Kidney tubule cell (primary cell): ENCODE data around the gene SND1.
A peak's percentile ranks its signal among the peaks of the same experiment; 100 is the strongest.

Experiments
- DNase-seq: peaks from one replicate; pipeline ENCODE4 v3.0.0-alpha.2; 2018; ENCODE audit warnings: low spot score

The SND1 gene

DNA sequence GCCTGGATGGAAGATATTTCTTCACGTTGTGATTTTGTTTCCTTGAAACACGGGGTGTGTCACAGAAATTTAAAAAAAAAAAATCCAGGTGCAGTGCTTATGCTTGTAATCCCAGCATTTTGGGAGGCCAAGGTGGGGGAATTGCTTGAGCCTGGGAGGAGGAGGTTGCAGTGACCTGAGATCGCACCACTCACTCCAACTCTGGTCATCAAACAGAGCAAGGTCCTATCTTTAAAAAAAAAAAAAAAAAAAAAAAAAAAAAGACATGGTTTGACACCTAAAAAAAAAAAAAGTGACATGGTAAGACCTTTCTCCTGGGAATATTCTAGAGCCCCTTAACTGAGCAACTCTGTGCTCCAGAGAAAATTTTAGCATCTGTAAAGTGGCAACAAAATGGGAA lies 388.2 kb downstream of the SND1 start:
- no peak for DNase-seq

DNA sequence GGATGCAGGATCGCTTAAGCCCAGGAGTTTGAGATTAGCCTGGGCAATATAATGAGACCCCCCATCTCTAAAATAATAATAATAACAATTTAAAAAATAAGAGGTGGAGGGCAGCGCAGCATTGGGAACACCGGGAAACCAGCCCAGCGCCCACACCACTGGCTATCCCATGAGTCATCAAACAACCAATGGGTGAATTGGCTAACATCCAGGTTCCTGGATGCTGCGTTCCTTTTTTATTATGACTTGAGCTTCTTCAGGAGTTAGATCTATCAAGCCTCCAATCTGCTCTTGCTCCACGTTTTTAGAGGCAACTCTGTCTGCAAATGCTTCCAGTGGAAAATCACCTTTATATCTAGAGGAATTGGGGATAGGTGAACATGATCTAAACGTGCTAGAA lies 389.2 kb downstream of the SND1 start:
- DNase-seq, result peak; percentile 62

DNA sequence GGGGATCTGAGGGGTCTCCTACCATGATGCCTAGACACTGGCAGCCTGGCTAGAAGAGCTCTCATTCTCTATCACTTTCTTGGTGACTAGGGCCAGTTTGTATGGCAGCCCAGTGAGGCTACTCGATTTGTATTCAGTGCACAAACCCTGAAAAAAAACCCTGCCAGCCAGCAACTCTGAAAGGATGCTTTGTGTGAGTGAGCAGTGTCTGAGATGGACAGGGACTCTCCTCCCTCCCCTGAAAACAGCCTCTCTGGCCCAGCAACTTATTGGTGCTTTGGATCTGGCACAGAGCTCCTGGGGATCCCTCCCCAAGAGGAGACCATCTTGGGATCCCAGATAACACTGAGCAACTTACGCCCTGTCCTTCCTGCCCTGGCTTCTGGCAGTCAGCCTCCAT lies 390.0 kb downstream of the SND1 start:
- no peak for DNase-seq

DNA sequence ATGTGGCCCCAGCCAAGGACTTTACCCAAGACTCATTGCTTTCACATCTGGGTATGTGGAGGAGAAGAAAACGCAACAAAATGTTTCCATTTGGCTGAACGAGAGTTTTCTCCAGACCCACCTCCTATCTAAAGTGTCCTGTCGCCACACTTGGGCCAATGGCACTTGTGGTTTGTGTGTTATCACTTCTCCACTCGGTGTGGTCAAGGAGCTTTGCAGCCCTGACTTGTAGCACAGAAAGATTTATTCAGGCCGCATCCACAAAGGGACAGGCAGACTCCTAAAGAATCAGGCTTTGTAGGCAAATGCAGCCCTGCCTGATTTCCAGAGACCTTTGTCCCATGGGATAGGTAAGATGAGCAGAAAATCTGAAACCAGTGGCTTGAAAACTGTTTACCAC lies 392.1 kb downstream of the SND1 start:
- no peak for DNase-seq

DNA sequence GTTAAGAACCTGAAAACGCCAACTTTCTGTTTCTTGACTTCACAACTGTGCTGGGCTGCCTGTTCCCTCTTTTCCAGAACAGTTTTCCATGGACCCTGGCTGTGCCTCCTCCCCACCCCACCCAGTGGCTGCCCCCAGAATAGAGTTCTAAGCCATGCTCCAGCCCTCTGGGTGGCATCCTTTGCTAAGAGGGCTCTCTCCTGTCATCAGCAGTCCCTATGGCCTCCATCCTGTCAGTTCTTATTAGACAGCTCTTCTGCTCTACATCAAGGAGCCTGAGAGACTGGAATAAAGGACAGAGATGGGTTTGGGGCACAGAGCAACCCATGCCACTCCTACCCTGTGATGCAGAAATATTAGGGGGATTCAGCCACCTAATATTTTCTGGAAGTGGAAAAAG lies 393.2 kb downstream of the SND1 start:
- no peak for DNase-seq

DNA sequence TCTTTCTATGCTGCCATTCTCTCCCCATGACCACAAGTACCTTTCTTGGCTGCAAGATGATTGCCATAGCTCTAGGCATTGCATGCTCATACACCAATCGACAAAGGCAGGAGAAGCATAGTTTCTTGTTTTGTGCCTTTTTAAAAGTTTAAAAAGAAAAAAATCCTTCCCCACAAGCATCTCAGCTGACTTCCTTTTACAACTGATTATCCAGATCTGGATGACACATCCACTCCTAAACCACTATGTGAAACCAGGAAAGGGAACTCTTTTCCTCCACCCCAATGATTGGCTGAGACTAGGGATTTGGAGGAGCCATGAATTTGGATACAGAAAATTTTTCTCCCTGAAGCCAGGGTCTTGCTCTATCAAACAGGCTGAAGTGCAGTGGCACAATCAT lies 393.8 kb downstream of the SND1 start:
- DNase-seq, result peak; percentile 60

DNA sequence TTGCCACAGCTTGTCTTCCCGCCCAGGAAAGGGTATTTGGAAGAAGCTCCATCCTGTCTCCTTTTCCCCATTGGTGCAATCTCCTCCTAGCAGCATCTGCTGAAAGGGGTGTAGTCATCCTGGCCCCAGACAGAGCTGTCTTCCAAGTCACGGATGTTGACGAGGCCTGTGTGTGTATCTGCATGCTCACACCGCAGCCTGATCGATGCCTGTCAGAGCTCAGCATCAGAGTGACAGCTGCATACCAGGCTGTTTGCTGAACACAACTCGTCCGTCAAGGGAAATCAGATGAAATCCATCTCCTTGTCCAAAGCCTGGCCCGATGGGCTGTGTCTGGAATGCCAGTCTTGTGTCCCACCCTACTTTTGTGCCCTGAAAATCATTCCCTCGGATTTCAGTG lies 400.4 kb downstream of the SND1 start:
- DNase-seq, result no peak

DNA sequence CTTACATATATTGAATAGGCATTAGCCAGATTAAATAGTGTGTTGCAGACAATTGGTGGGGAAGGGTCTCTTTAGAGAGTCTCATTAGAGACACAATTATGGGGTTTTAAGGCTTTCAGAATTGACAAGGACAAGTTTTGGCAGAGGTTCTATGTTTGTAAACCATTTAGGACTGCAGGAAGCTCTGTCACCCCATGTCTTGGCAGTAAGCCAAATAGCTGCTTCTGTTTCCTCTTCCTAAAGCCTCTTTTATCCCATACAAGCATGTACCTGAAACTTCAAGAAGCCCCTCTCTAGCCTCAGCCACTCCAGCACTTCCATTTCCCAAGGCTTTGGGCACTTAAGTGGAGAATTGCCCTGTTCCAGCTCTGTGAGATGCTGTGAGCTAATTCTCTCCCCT lies 401.0 kb downstream of the SND1 start:
- DNase-seq, result peak; percentile 51

DNA sequence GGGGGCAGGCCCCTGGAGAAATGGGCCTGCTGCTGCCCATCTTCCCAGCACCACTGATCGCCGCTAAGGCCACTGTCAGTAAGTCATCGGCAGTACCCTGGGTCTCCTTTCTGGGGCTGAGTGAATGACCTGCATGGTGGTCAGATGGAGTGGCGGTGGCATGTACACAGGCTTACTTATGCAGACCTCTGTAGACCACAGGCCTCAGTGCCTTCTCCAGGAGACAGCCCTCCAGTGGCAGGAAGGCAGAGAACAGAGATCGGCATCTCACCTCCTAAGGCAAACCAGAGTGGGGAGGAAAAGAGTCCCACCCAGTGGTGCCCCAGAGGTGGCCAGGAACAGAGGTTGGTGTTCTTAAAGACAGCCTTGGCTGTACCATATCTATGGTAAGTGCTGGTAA lies 402.0 kb downstream of the SND1 start:
- no peak for DNase-seq

DNA sequence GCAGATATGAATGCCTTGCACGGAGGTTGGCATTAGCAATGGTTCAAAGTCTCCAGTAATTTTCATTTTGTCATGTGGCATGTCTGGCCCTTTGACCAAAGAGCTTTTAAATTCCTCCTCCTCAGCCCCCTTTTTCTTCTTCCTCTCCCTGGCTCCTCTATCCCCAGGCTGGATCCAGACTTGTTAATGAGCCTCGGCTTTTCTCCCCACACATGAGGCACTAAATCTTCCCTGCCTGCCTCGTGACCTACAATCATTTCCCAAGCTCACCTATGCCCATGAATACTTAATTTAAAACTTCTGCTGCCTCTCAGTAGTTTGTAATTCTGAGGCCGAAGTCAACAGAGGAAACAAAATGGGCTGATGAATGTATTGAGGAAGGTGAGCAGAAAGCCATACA lies 402.5 kb downstream of the SND1 start:
- DNase-seq, result no peak

DNA sequence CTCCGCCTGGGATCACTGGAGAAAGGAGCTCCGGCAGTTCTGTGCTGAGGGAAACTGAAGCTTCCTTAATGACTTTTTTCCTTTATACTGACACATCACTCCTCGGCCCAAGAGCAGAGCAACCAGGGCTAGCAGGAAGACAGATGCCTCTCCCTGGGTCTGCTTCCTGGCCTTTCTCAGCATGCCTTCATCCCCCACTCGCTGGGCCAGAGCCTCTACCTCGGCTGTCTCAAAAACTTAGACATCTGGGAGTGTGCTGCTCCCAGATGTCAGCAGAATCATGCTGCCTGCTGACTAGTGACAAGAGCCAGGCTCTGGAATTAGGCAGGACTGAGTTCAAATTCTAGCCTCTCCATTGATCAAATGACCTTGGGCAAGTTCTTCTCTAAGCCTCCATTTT lies 403.6 kb downstream of the SND1 start:
- DNase-seq, result no peak

DNA sequence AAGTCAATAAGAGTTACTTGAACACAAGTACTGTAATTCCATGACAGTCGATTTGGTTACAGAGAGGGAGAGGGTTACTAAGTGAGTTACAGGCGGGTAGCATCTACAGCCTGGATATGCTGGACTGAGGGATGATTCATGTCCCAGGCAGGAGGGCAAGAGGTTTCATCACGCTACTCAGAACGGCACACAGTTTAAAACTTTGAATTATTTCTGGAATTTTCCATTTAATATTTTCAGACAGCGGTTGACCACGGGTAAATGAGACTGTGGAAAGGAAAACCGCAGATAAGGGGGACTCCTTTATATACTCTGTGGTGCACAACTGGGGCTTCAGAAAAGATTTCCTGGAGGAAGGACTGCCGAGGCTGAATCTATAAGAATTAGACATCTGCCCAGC lies 404.9 kb downstream of the SND1 start:
- peak; percentile 16 for DNase-seq

DNA sequence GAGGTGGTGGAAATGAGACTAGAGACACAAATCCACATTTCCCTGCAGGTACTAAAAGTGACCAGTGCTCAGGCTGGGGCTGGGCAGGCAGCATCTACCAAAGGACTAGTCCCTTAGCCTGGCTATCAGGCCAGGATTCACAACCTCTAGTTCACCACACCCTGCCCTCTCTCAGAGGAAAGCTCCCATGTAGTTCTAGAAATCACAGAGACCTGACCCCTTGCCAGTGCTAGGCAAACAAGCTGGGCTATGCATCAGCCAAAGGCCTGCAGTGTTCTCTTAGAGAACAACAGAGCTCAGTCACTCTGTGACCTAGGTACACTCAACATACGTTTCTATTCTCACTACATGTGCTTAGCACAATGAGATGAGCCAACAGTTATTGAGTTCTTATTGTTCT lies 405.9 kb downstream of the SND1 start:
- no peak for DNase-seq

DNA sequence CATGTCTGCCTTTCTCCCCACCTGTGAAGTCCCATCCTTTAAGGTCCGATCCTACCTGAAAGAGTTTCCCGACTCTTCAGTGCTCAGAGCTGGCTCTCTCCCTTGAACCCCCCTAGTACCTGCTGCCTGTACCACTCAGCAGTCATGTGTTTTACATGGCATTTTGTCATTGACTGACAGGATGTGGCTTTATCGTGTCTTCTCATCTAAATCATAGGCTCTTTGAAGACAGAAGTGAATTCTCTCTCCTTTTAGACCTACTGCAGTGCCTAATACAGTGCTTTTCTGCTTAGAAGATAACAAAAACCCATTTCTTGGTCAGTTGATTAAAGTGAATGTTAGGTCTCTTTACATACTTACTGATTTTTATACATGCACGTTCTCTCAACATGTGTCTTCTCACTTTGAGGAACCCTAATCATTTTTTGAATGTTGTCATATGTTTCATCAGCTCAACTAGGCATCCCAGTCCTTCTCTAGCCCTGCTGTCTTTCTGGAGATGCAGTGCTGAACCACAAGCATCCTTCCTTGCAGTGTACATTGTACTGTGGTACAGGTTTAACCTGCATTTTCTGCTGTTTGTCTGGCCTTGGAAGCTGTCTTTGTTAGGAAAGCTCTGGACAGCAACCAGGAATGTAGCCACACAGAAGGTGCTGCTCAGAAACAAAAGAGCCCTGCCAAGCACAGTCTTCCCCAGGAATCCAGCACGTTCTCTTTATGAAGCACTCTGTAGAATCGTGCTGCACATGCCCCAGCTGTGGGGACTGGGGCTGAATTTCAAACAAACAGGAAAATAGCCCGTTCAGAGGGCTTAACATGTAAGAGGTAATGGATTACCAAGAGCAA lies 407.4 kb downstream of the SND1 start:
- no peak for DNase-seq

DNA sequence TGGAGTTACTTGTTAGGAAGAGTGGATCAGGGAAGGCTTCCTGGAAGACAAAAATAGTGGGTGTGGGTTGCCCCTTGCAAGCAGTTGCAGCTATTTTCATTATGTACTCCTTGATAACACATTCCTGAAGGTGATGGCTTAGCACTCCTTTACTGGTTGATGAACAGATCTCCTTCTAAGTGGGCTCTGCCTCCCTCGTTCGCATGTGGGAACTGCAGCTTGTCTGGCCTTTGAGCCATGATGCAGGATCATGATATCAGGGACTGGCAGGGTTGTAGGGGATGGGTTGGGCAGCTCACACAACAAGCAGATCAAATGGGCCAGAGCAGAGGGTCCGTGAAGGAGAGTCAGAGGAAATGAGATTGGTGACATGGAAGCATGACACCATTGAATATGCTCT lies 408.0 kb downstream of the SND1 start:
- DNase-seq, result no peak

DNA sequence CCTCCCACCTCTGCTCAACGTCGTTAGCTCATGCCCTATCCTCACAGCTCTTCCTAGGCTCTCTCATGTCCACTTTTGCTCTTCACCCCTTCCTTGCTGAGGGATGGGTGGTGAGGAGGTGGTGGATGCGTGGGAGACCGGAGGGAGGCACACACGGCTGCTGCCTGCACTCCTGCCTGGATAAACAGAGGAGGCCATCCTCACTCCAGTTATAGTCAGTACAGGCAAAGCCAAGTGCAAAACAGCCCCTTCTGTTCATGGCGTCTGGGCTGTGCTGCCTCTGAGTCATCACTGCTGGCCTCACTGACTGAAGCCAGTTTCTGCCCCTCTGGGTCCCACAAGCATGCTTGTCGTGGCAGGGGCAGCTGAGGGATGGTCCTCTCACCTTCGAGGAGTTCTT lies 411.1 kb downstream of the SND1 start:
- no peak for DNase-seq

DNA sequence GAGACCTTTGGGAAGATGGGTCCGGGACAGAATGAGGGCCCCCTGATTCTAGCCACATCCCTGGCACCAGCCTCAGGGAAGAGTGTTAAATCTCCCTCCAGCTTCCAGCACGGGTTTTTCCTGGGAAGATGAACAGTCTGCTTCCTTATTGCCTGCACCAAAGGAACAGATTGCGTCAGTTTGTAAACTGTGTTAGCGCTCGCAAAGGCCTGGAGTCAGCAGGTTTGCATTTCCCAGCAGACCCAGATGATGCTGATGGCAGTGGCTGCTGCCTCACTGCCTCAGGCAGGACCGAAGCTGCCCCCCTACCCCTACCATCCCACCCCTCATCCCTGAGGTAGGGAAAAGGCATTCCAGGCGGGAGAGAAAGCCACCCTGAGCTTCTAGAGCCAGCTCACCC lies 413.9 kb downstream of the SND1 start:
- DNase-seq, result no peak

DNA sequence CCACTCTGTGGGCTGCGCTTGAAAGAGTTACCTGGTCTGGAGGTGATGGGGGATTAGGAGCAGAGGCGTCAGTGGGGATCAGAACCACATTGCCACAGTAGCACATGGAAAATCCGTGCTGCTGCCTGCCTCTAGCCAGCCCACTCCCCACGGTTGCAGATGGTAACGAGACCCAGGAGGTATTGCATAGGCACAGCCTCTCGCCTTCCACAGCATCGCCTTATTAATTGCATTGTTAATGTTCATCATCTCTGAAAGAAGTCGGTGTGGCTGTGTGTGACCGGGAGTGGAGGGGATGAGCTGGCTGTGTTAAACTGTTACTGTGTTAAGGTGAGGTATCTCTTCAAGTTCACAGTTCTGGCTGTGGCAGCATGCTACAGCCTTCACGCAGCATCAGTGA lies 414.4 kb downstream of the SND1 start:
- DNase-seq, result no peak

DNA sequence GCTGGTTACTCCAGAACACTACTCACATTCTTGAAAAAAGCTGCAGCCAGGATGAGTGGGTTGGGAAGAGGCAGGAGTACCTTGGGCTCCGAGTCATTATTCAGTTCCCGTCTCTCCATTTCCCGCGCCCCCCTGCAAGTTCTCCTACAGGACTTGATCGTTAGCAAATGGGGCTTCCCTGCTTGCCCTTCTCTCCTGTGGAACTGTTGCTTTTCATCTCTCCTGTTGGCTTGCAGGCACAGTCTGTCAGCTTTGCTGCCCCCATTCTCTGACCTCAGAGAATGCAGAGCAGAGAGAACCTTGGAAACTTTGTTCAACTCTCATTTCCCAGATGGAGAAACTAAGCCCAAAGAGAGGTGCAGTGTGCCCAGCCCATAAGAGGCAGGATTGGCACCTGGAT lies 414.9 kb downstream of the SND1 start:
- DNase-seq, result no peak

DNA sequence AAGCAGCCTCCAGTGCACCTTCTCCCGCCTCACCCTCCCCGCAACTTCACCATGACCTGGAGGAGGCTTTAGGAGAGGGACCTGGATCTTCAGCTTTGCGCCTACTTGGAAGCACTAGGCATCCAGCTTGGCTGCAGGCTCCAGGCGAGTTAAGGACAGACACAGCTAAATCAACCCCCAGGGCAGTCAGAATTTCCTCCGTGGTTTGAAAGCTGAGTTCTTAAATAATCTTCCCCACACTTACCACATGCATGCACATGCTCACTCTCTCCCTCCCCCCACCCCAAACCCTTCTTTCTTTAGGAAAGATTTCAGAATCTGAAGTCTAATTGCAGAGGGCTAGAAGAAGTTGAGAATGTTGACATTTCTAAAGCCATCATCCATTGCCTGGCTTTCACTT lies 416.0 kb downstream of the SND1 start:
- DNase-seq, result no peak

DNA sequence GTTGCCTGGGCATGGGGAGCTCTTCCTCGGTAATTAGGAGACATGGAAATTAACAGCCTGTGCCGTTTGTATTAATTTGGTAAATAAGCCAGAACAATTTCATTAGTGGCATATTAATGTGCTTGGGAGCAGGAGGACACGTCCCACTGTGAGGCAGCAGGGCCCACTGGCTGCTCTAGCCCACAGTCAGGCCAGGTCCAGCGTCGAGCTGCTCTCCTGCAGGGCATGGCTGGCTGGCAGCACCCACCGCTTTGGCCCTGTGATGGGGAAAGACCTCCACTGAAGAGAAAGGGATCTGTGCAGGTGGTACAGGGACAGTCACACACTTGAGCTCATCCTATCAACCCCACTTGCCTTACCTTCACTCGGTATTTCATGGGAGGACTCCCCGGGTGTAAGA lies 416.8 kb downstream of the SND1 start:
- no peak for DNase-seq

DNA sequence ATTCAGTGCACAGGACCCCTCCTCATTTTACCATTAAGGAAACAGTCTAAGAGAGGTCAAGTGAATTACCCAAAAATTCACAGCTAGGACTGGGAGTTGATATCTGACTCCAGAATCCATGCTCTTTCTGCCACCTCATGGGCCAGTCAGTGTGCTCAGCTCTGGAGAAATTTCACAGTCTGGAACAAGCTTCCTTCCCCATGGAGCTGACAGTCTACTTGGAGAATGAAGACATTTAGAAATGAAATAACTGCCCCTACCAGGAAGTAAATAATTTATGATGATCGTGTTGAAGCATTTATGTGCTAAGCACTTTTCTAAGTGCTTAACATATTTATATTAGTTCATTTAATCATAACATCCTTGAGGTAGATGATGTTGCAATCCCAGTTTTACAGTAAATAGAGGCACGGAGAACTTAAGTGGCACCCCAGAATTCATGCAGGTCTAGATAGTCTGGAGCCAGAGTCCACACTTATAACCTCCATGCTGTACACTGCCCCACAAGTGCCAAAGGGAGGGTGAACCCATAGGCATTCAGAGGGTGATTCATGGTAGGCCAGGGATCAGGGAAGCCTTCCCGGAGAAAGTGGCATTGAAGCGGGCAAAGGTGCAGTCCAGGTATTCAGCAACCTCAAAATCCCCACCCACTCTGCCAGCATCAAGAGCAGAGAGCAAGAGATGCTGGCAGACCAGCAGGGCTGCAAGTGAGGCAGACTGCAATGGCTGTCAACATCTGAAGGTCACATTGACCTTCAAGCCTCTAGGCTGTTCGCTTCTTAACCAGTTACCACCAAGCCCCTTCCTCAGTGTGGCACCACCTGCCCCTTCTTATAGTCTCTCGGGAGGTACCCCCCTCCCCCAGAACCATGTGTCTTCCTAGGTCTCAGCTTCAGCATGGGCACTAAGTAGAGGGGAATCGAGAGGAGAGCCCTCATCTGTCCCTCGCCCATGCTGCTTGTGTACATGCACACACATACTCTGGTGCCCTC lies 417.7 kb downstream of the SND1 start:
- no peak for DNase-seq

DNA sequence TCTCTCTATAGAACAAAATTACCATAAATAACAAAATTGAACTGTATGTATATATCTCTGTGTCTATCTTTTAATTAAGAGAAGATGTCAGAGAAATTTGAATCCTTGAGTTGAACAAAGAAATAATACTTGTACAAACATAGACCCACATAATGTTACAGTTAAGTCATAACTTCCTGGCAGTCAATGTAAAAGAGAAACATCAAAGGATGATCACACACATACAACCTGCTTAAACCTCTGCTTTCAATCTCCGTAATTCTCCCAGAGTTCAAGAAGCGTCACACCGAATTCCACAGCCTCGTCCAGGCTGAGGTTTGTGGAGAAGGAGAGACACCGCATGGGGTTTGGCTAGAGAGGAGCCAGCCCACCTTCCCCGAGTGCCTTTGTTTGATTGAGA lies 419.4 kb downstream of the SND1 start:
- DNase-seq, result no peak
